Liver (tissue), 9 donors: ENCODE results near the gene PAX7. TPM values are rescaled to one million over a fixed set of nuclear protein-coding genes. Genes with fewer than 3 reads are reported as not detected.

Experiments used
- DNase-seq: peaks from one replicate; pipeline ENCODE4 v3.0.0-alpha.2; 2017; ENCODE audit warnings: low spot score
- H3K27ac ChIP-seq, 2 donors: one replicate each; pipeline ENCODE4 v1.7.0; 2013; ENCODE audit warnings: inconsistent platforms in 2 of 2, low read length in 2 of 2, control low read depth in 1 of 2, low read depth in 1 of 2, mild to moderate bottlenecking in 1 of 2
- H3K27me3 ChIP-seq, 4 donors: one replicate each; pipeline versions ENCODE4 v1.6.1 to v1.7.0; 2013; ENCODE audit warnings: low read length in 3 of 4, inconsistent platforms in 1 of 4, mild to moderate bottlenecking in 1 of 4, moderate library complexity in 1 of 4; ENCODE audit not compliant: control insufficient read depth in 4 of 4, insufficient read depth in 4 of 4
- H3K36me3 ChIP-seq, 4 donors: one replicate each; pipeline versions ENCODE4 v1.6.1 to v1.7.0; 2013; ENCODE audit warnings: low read length in 3 of 4, mild to moderate bottlenecking in 3 of 4, low read depth in 1 of 4, moderate library complexity in 1 of 4; ENCODE audit not compliant: control insufficient read depth in 4 of 4, insufficient read depth in 3 of 4
- H3K4me1 ChIP-seq, 4 donors: one replicate each; pipeline versions ENCODE4 v1.6.1 to v1.7.0; 2013; ENCODE audit warnings: low read length in 3 of 4, mild to moderate bottlenecking in 3 of 4, moderate library complexity in 1 of 4; ENCODE audit not compliant: control insufficient read depth in 4 of 4, insufficient read depth in 4 of 4
- H3K4me3 ChIP-seq, 3 donors: one replicate each; pipeline versions ENCODE4 v1.6.1 to v1.7.0; 2013; ENCODE audit warnings: low read length in 3 of 3, control low read depth in 1 of 3, low read depth in 1 of 3, mild to moderate bottlenecking in 1 of 3
- H3K9ac ChIP-seq, 2 donors: one replicate each; pipeline ENCODE4 v1.7.0; 2013; ENCODE audit warnings: low read length in 2 of 2, mild to moderate bottlenecking in 2 of 2, moderate library complexity in 2 of 2, control low read depth in 1 of 2, low read depth in 1 of 2
- H3K9me3 ChIP-seq, 4 donors: one replicate each; pipeline versions ENCODE4 v1.6.1 to v1.7.0; 2013; ENCODE audit warnings: low read length in 3 of 4; ENCODE audit not compliant: control insufficient read depth in 4 of 4
- CTCF ChIP-seq: fragments of 150-350 bp; IDR thresholded peaks from 2 replicates; pipeline ENCODE4 v1.5.1; 2017; ENCODE audit warnings: improper control_type of control experiment, low read depth, low read length; ENCODE audit not compliant: missing input control
- EGR1 ChIP-seq, 2 donors: IDR thresholded peaks; 2 replicates each; pipeline ENCODE4 v1.6.1; 2016 to 2018; ENCODE audit warnings: antibody characterized with exemption in 2 of 2, low read depth in 2 of 2
- FOXA1 ChIP-seq: IDR thresholded peaks from 2 replicates; pipeline ENCODE4 v1.6.1; 2016; ENCODE audit warnings: antibody characterized with exemption
- FOXA2 ChIP-seq: IDR thresholded peaks from 2 replicates; pipeline ENCODE4 v1.6.1; 2016; ENCODE audit warnings: antibody characterized with exemption
- GABPA ChIP-seq, 2 donors: IDR thresholded peaks in 1 of 2; conservative IDR thresholded peaks in 1 of 2; 2 replicates each; pipeline ENCODE4 v1.6.1; 2016; ENCODE audit warnings: antibody characterized with exemption in 2 of 2, mild to moderate bottlenecking in 1 of 2, moderate library complexity in 1 of 2
- HNF4A ChIP-seq, 2 donors: conservative IDR thresholded peaks; 2 replicates each; pipeline ENCODE4 v1.6.1; 2016; ENCODE audit warnings: antibody characterized with exemption in 2 of 2, mild to moderate bottlenecking in 2 of 2
- HNF4G ChIP-seq: IDR thresholded peaks from 2 replicates; pipeline ENCODE4 v1.6.1; 2016; ENCODE audit warnings: antibody characterized with exemption
- JUND ChIP-seq, 2 donors: IDR thresholded peaks; 2 replicates each; pipeline ENCODE4 v1.6.1; 2016; ENCODE audit warnings: antibody characterized with exemption in 2 of 2
- NR2F2 ChIP-seq: IDR thresholded peaks from 2 replicates; pipeline ENCODE4 v1.6.1; 2016; ENCODE audit warnings: antibody characterized with exemption
- RAD21 ChIP-seq, 2 donors: IDR thresholded peaks; 2 replicates each; pipeline ENCODE4 v1.6.1; 2016; ENCODE audit warnings: antibody characterized with exemption in 2 of 2, mild to moderate bottlenecking in 2 of 2
- REST ChIP-seq: IDR thresholded peaks from 2 replicates; pipeline ENCODE4 v1.6.1; 2016; ENCODE audit warnings: antibody characterized with exemption, mild to moderate bottlenecking
- RXRA ChIP-seq, 2 donors: IDR thresholded peaks; 2 replicates each; pipeline ENCODE4 v1.6.1; 2017 to 2018; ENCODE audit warnings: antibody characterized with exemption in 2 of 2, mild to moderate bottlenecking in 1 of 2
- SP1 ChIP-seq: IDR thresholded peaks from 2 replicates; pipeline ENCODE4 v1.6.1; 2018; ENCODE audit warnings: antibody characterized with exemption, mild to moderate bottlenecking
- TAF1 ChIP-seq: conservative IDR thresholded peaks from 2 replicates; pipeline ENCODE4 v1.6.1; 2016; ENCODE audit warnings: antibody characterized with exemption, mild to moderate bottlenecking
- YY1 ChIP-seq: IDR thresholded peaks from 2 replicates; pipeline ENCODE4 v1.6.1; 2016; ENCODE audit warnings: antibody characterized with exemption, mild to moderate bottlenecking
- whole genome bisulfite sequencing: extraction: QIAGEN DNeasy Blood & Tissue Kit; methylation state at CpG from one replicate; pipeline ENCODE4 v1.1.7; 2013; 5-methylcytosine and 5-hydroxymethylcytosine counted together
- polyA plus RNA-seq, 2 donors: library from polyadenylated mRNA; stranded (reverse) in 1 of 2; unstranded in 1 of 2; fragments of 200-250 nt in 1 of 2; fragments of >200 nt in 1 of 2; fragmentation: Nextera tagmentation in 1 of 2; extraction: Ambion mirVana in 1 of 2; gene quantifications; one replicate each; pipeline versions ENCODE4 v1.2.1 to v1.2.3, GENCODE V29; 2013 to 2015
- total RNA-seq, 2 donors: library from RNA; depleted of rRNA; stranded (reverse); fragments of >200 nt; gene quantifications; one replicate each; pipeline ENCODE4 v1.2.3, GENCODE V29; 2014
- TF ChIP-seq, protein P1 (sequence below): IDR thresholded peaks from 2 replicates; pipeline ENCODE4 v1.6.1; 2016; ENCODE audit warnings: antibody characterized with exemption
- TF ChIP-seq, protein P2 (sequence below): IDR thresholded peaks from 2 replicates; pipeline ENCODE4 v1.6.1; 2016; ENCODE audit warnings: antibody characterized with exemption
- donor health status: healthy.
- donor health status: healthy.
- donor health status: healthy.
- donor health status: healthy.
- donor health status: healthy.

The PAX7 gene
- total and polyA plus RNA-seq, 4 donors: not detected

GRCh38 chr1:18608534-18608933, 22.1 kb upstream of the PAX7 start:
- DNase-seq: no peak
- WGBS: 92% methylated on average over 1 of the region's 1 CpG
- no peak for TF ChIP-seq FOXA1
- TF ChIP-seq YY1: no peak

DNA sequence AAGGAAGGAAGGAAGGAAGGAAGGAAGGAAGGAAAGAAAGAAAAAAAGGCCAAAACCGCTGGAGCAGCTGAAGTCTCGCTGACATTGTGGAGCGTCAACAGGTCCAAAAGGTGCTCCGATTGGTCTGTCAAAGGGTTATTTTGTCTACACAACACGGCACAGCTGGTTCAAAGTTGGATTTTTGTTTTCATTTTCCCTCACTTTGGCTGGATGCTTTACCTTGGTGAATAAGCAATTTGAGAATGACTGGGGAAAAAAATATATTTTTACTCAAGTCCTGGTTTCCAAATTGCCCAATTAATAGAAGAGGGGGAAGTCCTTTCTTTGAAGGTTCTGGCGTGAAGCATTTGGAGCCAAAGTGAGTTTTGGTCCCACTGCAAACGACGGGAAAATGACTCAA, 19.3 kb upstream of the PAX7 start:
- Histone ChIP-seq H3K27me3 (peaks cover 0 to 10% (median 5%) of the 10 kb centered on the region in 4 donors), H3K27ac (no peak overlapping the region), H3K4me3 (no peak overlapping the region), H3K36me3 (no peaks in the 10 kb centered on the region), H3K9ac (no peak overlapping the region), H3K4me1 (no peaks in the 10 kb centered on the region), H3K9me3 (no peaks in the 10 kb centered on the region)
- 69% methylated on average over 8 of the region's 8 CpGs for WGBS
- no peak for DNase-seq
- TF ChIP-seq HNF4A (conservative IDR thresholded peaks at IDR 0.05) (no peak), REST (no peak), SP1 (no peak), FOXA2 (no peak), JUND (IDR thresholded peaks at IDR 0.05) (no peak), YY1 (no peak), CTCF (no peak), NR2F2 (no peak), GABPA (IDR thresholded peaks at IDR 0.05 in 1 of 2, conservative IDR thresholded peaks at IDR 0.05 in 1 of 2) (no peak), RXRA (IDR thresholded peaks at IDR 0.05) (no peak), FOXA1 (no peak), RAD21 (IDR thresholded peaks at IDR 0.05) (no peak), EGR1 (IDR thresholded peaks at IDR 0.05; ENCODE audit: low read depth in 2 of 2) (no peak), HNF4G (no peak), TAF1 (no peak)
- TF ChIP-seq, protein P1, sequence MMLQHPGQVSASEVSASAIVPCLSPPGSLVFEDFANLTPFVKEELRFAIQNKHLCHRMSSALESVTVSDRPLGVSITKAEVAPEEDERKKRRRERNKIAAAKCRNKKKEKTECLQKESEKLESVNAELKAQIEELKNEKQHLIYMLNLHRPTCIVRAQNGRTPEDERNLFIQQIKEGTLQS: no peak
- TF ChIP-seq, protein P2, sequence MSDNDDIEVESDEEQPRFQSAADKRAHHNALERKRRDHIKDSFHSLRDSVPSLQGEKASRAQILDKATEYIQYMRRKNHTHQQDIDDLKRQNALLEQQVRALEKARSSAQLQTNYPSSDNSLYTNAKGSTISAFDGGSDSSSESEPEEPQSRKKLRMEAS: no peak

More at GRCh38 chr1:18608534-18608933, 22.1 kb upstream of the PAX7 start:
- no peaks in the 10 kb centered on the region for H3K36me3 ChIP-seq
- no peak overlapping the region for H3K4me3 ChIP-seq
- H3K27ac ChIP-seq: no peak overlapping the region
- no peaks in the 10 kb centered on the region for H3K4me1 ChIP-seq
- H3K27me3 ChIP-seq: peaks cover 0 to 4% (median 0%) of the 10 kb centered on the region in 4 donors
- H3K9ac ChIP-seq: no peak overlapping the region
- H3K9me3 ChIP-seq: no peaks in the 10 kb centered on the region
